Sigmoid colon (tissue), 7 donors: ENCODE data around the gene HSPB2. TPM values are rescaled to one million over a fixed set of nuclear protein-coding genes. Genes with fewer than 3 reads are reported as not detected.

Source experiments
- DNase-seq: peaks from one replicate; pipeline ENCODE4 v3.0.0-alpha.2; 2019
- H3K27ac ChIP-seq, 4 donors: fragments of 200-600 bp; sonication (generic); one replicate each; pipeline ENCODE4 v1.5.1; 2016 to 2019; ENCODE audit warnings: mild to moderate bottlenecking in 1 of 4
- H3K27me3 ChIP-seq, 3 donors: fragments of 200-600 bp; sonication (generic); one replicate each; pipeline ENCODE4 v1.5.1; 2019; ENCODE audit warnings: mild to moderate bottlenecking in 1 of 3
- H3K36me3 ChIP-seq, 4 donors: fragments of 200-600 bp; sonication (generic); one replicate each; pipeline ENCODE4 v1.5.1; 2016 to 2019
- H3K4me1 ChIP-seq, 4 donors: fragments of 200-600 bp; sonication (generic); one replicate each; pipeline ENCODE4 v1.5.1; 2017 to 2019
- H3K4me3 ChIP-seq, 4 donors: fragments of 200-600 bp; sonication (generic); one replicate each; pipeline ENCODE4 v1.5.1; 2017 to 2019; ENCODE audit warnings: mild to moderate bottlenecking in 2 of 4, moderate library complexity in 1 of 4
- H3K9me3 ChIP-seq, 4 donors: fragments of 200-600 bp in 3 of 4; sonication (generic) in 3 of 4; one replicate each; pipeline versions ENCODE4 v1.5.1 to v1.6.1; 2013 to 2019
- CTCF ChIP-seq, 4 experiments: fragments of 450-650 bp in 3 of 4; fragments of 200-600 bp in 1 of 4; IDR thresholded peaks; one replicate each; pipeline ENCODE4 v1.5.1; 2016 to 2019; ENCODE audit warnings: antibody characterized with exemption in 4 of 4, mild to moderate bottlenecking in 3 of 4, moderate library complexity in 2 of 4
- EP300 ChIP-seq, 4 donors: sonication (generic); formaldehyde crosslinking; IDR thresholded peaks; one replicate each; pipeline ENCODE4 v1.6.1; 2017; ENCODE audit warnings: antibody characterized with exemption in 4 of 4
- POLR2A ChIP-seq, 2 donors: fragments of 450-650 bp; IDR thresholded peaks; one replicate each; pipeline ENCODE4 v1.6.1; 2016; ENCODE audit warnings: antibody characterized with exemption in 2 of 2, mild to moderate bottlenecking in 2 of 2, moderate library complexity in 2 of 2
- POLR2AphosphoS5 ChIP-seq, 4 donors: sonication (generic); formaldehyde crosslinking; IDR thresholded peaks; one replicate each; pipeline ENCODE4 v1.6.1; 2017; ENCODE audit warnings: antibody characterized with exemption in 4 of 4
- WGBS, 2 donors: extraction: QIAGEN DNeasy Blood & Tissue Kit; methylation state at CpG; one replicate each; pipeline ENCODE4 v1.1.7; 2013; 5-methylcytosine and 5-hydroxymethylcytosine counted together
- intact Hi-C: fragments of 100-400 bp; cut with DNase I; formaldehyde crosslinking; loops from one replicate; pipeline ENCODE4 v1.15.1; 2023
- polyA plus RNA-seq, 3 donors: library from polyadenylated mRNA; stranded (reverse); fragments of 200-250 nt; gene quantifications; one replicate each; pipeline ENCODE4 v1.2.3, GENCODE V29; 2013
- total RNA-seq, 4 donors: library from RNA; depleted of rRNA; stranded (reverse); fragments of >200 nt; gene quantifications; one replicate each; pipeline ENCODE4 v1.1.0, GENCODE V29; 2016
- donor health status: healthy with polysubstance abuse.
- donor health status: Bipolar disorder and iron deficiency.
- donor health status: healthy.

Gene HSPB2
- total and polyA plus RNA-seq, 7 donors, result 0.69 to 11.4 (median 2.2) TPM; not detected in 1

- intact Hi-C loops, result no loop called here
- Histone ChIP-seq H3K27ac (peak overlapping the region in 2 of 4 donors; percentile 3 to 14), H3K27me3 (no peaks in the 10 kb centered on the region), H3K36me3 (peaks cover 0 to 13% (median 9%) of the 10 kb centered on the region in 4 donors), H3K4me3 (no peak overlapping the region), H3K9me3 (no peaks in the 10 kb centered on the region), H3K4me1 (peaks cover 0 to 21% (median 17%) of the 10 kb centered on the region in 4 donors)
- TF ChIP-seq POLR2A (IDR thresholded peaks at IDR 0.05) (no peak), POLR2AphosphoS5 (IDR thresholded peaks at IDR 0.05) (no peak), EP300 (IDR thresholded peaks at IDR 0.05) (no peak), CTCF (IDR thresholded peaks at IDR 0.05) (no peak)
- WGBS, 2 donors, result 84 to 90% methylated on average over 1 of the region's 1 CpG
- DNase-seq, result no peak
Measured at GRCh38 chr11:111906680-111907079, 5.9 kb upstream of the HSPB2 start.

GRCh38 chr11:111908639-111909305 is 3.8 kb upstream of the HSPB2 start:
- H3K9me3 ChIP-seq, result no peaks in the 10 kb centered on the region
- H3K27me3 ChIP-seq, result no peaks in the 10 kb centered on the region
- intact Hi-C loops, result no loop called here
- peaks cover 0 to 13% (median 9%) of the 10 kb centered on the region in 4 donors for H3K36me3 ChIP-seq
- peak overlapping the region in 3 of 4 donors; percentile 69 to 78 (median 77) for H3K4me3 ChIP-seq
- H3K27ac ChIP-seq, result peak overlapping the region; percentile 96 to 100 (median 98)
- peaks cover 0 to 27% (median 24%) of the 10 kb centered on the region in 4 donors for H3K4me1 ChIP-seq
- 80% methylated on average over 5 of the region's 5 CpGs for WGBS, 2 donors
- no peak for TF ChIP-seq POLR2A (IDR thresholded peaks at IDR 0.05)
- no peak for TF ChIP-seq POLR2AphosphoS5 (IDR thresholded peaks at IDR 0.05)
- TF ChIP-seq EP300 (IDR thresholded peaks at IDR 0.05), result no peak
- no peak for TF ChIP-seq CTCF (IDR thresholded peaks at IDR 0.05)
- no peak for DNase-seq

- TF ChIP-seq POLR2AphosphoS5 (IDR thresholded peaks at IDR 0.05) (peak in 2 of 4 donors; percentile 23 to 31), CTCF (IDR thresholded peaks at IDR 0.05) (no peak), EP300 (IDR thresholded peaks at IDR 0.05) (peak in 3 of 4 donors; percentile 28 to 94 (median 58)), POLR2A (IDR thresholded peaks at IDR 0.05) (no peak)
- WGBS, 2 donors, result 80 to 86% methylated on average over 5 of the region's 5 CpGs
- H3K36me3 ChIP-seq, result peaks cover 0 to 13% (median 9%) of the 10 kb centered on the region in 4 donors
- DNase-seq, result no peak
- intact Hi-C loops, result no loop called here
- peak overlapping the region; percentile 52 to 78 (median 73) for H3K4me3 ChIP-seq
- H3K4me1 ChIP-seq, result peaks cover 0 to 34% (median 30%) of the 10 kb centered on the region in 4 donors
- H3K9me3 ChIP-seq, result no peaks in the 10 kb centered on the region
- no peaks in the 10 kb centered on the region for H3K27me3 ChIP-seq
- H3K27ac ChIP-seq, result peak overlapping the region; percentile 96 to 100 (median 98)
Measured at GRCh38 chr11:111909378-111909777, 3.2 kb upstream of the HSPB2 start.

- WGBS, 2 donors, result 61 to 71% methylated on average over 9 of the region's 9 CpGs
- H3K4me1 ChIP-seq, result peaks cover 0 to 39% (median 36%) of the 10 kb centered on the region in 4 donors
- H3K9me3 ChIP-seq, result no peaks in the 10 kb centered on the region
- intact Hi-C loops, result no loop called here
- H3K36me3 ChIP-seq, result peaks cover 0 to 13% (median 9%) of the 10 kb centered on the region in 4 donors
- no peak for TF ChIP-seq CTCF (IDR thresholded peaks at IDR 0.05)
- TF ChIP-seq POLR2AphosphoS5 (IDR thresholded peaks at IDR 0.05), result peak in 3 of 4 donors; percentile 24 to 61 (median 52)
- peak in 1 of 4 donors; percentile 11 for TF ChIP-seq EP300 (IDR thresholded peaks at IDR 0.05)
- TF ChIP-seq POLR2A (IDR thresholded peaks at IDR 0.05), result peak in 1 of 2 donors; percentile 22
- peak overlapping the region; percentile 52 to 78 (median 73) for H3K4me3 ChIP-seq
- DNase-seq, result no peak
- H3K27me3 ChIP-seq, result no peaks in the 10 kb centered on the region
- peak overlapping the region; percentile 96 to 100 (median 98) for H3K27ac ChIP-seq
Measured at GRCh38 chr11:111910676-111911562, 1.6 kb upstream of the HSPB2 start.
